ENCODE measurements around the gene MIEF1. TPM values are rescaled to one million over a fixed set of nuclear protein-coding genes. Genes with fewer than 3 reads are reported as not detected.
A peak's percentile ranks its signal among the peaks of the same experiment; 100 is the strongest.

Gene MIEF1
- total RNA-seq, 2 experiments from 2014 or later = 43.2 to 44.9 TPM

DNA sequence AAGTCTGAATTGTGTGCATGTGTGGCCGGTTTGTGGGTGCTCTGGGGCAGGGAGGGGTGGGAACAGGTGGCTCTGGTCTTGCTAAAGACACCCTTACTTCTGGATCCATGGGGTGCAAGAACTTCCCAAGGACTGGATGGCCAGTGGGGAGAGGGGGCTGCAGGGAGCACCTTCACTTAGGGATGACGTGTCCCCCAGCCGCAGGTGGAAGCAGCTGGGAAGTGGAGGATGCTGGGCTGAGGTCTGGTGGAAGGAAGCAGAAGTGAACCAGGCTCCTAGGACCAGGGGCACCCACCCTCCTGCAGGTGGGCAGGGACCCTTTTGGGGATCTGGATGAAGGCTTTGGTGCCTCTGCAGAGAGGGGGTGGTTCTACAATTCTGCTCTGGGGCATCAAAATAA lies 9.9 kb upstream of the MIEF1 start:
- intact Hi-C loops (cut with DNase I, micrococcal nuclease) = loop anchor here (5.0 kb wide), 3 partner anchors 55 to 855 kb away; partner anchors contain the start of gene ADSL (in 1 of the 2)

DNA sequence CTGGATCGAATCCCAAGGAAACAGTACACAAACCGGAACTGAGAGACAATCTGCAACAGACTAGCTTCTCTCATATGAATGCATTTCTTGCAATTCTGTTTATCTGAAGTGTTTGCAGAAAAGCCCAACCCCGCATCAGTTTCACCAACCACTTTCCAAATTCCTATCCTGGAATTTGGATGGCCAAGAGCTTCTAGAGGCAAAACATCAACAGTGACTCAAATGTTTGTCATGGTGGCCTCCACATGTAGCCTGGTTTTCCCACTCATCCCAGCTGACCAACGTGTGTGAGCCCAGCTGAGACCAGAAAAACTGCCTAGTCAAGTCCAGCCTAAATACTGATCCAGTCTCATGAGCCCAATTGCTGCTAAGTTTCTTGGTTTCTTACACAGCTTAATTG lies 8.3 kb upstream of the MIEF1 start:
- intact Hi-C loops (cut with DNase I, micrococcal nuclease) = loop anchor here (1.0 to 5.0 kb wide), 4 partner anchors 36 to 854 kb away; partner anchors contain the start of gene ADSL (in 1 of the 2)
- Mint-ChIP-seq H3K9me3 (ENCODE audit: low read depth) (no peaks in the 10 kb centered on the region), H3K4me3 (no peak overlapping the region), H3K27ac (no peak overlapping the region), H3K27me3 (no peaks in the 10 kb centered on the region), H3K4me1 (peaks cover 17% of the 10 kb centered on the region), H3K36me3 (ENCODE audit: low read depth) (no peaks in the 10 kb centered on the region)
- ChIA-PET CTCF (interaction anchor here (0.6 to 6.1 kb wide), 19 partner anchors 9 to 546 kb away, joined by 3 to 100 read pairs (median 4); partner anchors contain the start of genes MIEF1 and TAB1), POLR2A (interaction anchor here (1.3 to 1.4 kb wide), 2 partner anchors 35 to 551 kb away, joined by 4 to 7 read pairs; no protein-coding TSS in a partner anchor)
- ATAC-seq (no peak), DNase-seq (no peak)

More for the DNA sequence above, 9.9 kb upstream of the MIEF1 start:
- peaks cover 12% of the 10 kb centered on the region for H3K4me1 Mint-ChIP-seq
- ChIA-PET CTCF (interaction anchor here (0.6 to 6.1 kb wide), 4 partner anchors 10 to 436 kb away, joined by 3 to 100 read pairs (median 4); partner anchors contain the start of gene MIEF1), POLR2A (interaction anchor here (0.9 kb wide), 1 partner anchor 30 kb away, joined by 3 read pairs; no protein-coding TSS in a partner anchor)
- H3K36me3 Mint-ChIP-seq (ENCODE audit: low read depth) = no peaks in the 10 kb centered on the region
- no peak overlapping the region for H3K27ac Mint-ChIP-seq
- DNase-seq (no peak), ATAC-seq (no peak)
- H3K27me3 Mint-ChIP-seq = no peaks in the 10 kb centered on the region
- H3K9me3 Mint-ChIP-seq (ENCODE audit: low read depth) = no peaks in the 10 kb centered on the region
- H3K4me3 Mint-ChIP-seq = no peak overlapping the region

DNA sequence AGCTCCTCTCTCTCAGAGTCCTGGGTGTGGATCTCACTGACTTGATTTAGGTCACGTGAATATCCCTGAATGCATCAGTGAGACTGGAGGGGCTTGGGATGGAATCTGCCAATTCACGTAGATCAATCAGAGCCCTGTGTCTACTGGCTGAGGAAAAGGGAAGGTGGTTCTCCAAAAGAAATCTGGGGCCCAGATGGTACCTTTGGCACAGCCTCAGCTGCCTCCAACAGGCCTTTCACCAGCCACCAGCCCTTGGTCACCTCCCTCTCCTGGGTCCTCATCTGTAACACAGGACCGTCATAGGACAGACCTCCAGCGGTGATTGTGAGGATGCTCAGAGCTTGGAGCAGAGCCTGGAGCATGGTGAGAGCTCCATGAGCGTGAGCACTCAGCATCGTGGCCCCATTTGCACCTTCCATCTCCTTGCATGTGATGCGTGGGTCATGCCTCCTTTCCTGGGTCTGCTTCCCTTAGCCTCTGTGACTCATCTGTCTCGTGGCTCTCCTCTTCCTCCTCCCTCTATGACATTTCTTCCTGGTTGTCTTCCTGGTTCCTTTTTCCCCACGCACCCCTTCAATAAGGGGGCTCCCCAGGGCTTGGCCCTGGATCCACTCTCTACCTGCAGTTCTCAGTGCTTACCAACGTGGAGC lies 7.5 kb upstream of the MIEF1 start:
- Mint-ChIP-seq H3K9me3 (ENCODE audit: low read depth) (no peaks in the 10 kb centered on the region), H3K27me3 (no peaks in the 10 kb centered on the region), H3K36me3 (ENCODE audit: low read depth) (no peaks in the 10 kb centered on the region), H3K27ac (no peak overlapping the region), H3K4me3 (no peak overlapping the region), H3K4me1 (peaks cover 17% of the 10 kb centered on the region)
- POLR2A ChIA-PET = interaction anchor here (1.3 to 1.4 kb wide), 2 partner anchors 34 to 550 kb away, joined by 4 to 7 read pairs; no protein-coding TSS in a partner anchor
- intact Hi-C loops (cut with DNase I, micrococcal nuclease) = loop anchor here (5.0 kb wide), 3 partner anchors 57 to 853 kb away; partner anchors contain the start of gene ADSL (in 1 of the 2)
- DNase-seq = no peak
- no peak for ATAC-seq
- CTCF ChIA-PET = interaction anchor here (0.5 to 6.1 kb wide), 15 partner anchors 8 to 824 kb away, joined by 3 to 100 read pairs (median 4); partner anchors contain the start of gene MIEF1

DNA sequence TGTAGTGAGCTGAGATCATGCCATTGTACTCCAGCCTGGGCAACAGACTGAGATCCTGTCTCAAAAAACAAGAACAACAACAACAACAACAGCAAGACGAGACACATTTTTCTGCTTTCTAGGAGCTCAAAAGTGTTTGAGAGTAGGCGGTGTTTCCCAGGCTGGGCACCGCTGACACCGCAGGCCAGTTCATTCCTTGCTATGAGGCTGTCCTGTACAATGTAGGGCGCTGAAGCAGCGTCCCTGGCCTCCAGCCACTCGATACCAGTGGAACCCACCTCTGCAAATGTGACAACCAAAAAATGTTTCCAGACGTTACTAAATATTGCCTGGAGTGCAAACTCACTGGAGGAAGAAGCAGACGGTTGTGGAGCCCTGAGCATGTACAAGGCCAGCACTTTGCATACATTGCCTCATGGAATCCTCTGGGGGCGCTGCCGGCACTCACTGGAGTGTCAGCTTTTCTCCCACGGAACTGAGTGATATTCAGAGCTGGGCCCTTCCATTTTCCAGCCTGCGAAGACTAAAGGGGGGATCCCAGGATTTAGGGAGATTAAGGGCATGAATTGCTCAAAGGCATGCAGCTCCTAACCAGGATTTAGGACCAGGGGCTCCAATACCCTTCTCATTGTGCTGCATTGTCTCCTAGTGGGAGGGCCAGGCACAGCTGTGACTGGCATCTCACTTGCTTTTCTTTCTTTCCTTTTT lies 5.8 kb upstream of the MIEF1 start:
- DNase-seq = peak; percentile 85
- H3K9me3 Mint-ChIP-seq (ENCODE audit: low read depth) = no peaks in the 10 kb centered on the region
- no peak overlapping the region for H3K4me3 Mint-ChIP-seq
- no peak overlapping the region for H3K27ac Mint-ChIP-seq
- peak; percentile 89 for ATAC-seq
- intact Hi-C loops (cut with DNase I, micrococcal nuclease) = loop anchor here in 1 of 2 experiments (1.0 kb wide), 1 partner anchor 540 kb away; no protein-coding TSS in a partner anchor
- CTCF ChIA-PET = interaction anchor here (0.5 to 3.2 kb wide), 29 partner anchors 9 to 1157 kb away, joined by 3 to 50 read pairs (median 4); partner anchors contain the start of genes RPS19BP1 and TAB1
- no peaks in the 10 kb centered on the region for H3K27me3 Mint-ChIP-seq
- POLR2A ChIA-PET = interaction anchor here (0.7 to 1.0 kb wide), 2 partner anchors 24 to 176 kb away, joined by 3 to 6 read pairs; partner anchors contain the start of gene ATF4
- H3K4me1 Mint-ChIP-seq = peaks cover 13% of the 10 kb centered on the region
- no peaks in the 10 kb centered on the region for H3K36me3 Mint-ChIP-seq (ENCODE audit: low read depth)

DNA sequence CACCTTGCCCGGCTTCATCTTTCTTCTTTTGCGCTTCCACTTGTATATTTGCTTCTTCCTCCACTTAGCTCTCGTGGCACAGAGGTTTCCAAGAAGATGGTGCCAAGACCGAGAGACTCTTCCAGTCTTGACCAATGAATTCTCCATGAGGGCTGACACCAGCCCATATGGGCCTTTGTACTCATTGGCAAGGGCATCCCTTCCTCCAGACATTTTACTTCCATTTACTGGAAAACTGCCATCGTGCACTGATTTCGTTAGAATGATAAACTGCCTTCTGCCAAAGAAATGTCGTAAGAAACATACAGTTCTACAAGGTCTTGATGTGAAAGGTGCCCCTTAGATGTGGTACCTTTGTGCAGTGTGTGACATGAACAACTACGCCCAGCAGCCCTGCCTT lies 4.7 kb upstream of the MIEF1 start:
- no peak overlapping the region for H3K27ac Mint-ChIP-seq
- no peak for DNase-seq
- no peaks in the 10 kb centered on the region for H3K27me3 Mint-ChIP-seq
- ChIA-PET POLR2A (interaction anchor here (1.2 kb wide), 1 partner anchor 27 kb away, joined by 5 read pairs; no protein-coding TSS in a partner anchor), CTCF (interaction anchor here (0.6 to 3.2 kb wide), 8 partner anchors 15 to 876 kb away, joined by 4 to 50 read pairs (median 8); partner anchors contain the start of gene RPS19BP1)
- peaks cover 2% of the 10 kb centered on the region for H3K36me3 Mint-ChIP-seq (ENCODE audit: low read depth)
- H3K9me3 Mint-ChIP-seq (ENCODE audit: low read depth) = no peaks in the 10 kb centered on the region
- no peak for ATAC-seq
- no peak overlapping the region for H3K4me3 Mint-ChIP-seq
- intact Hi-C loops (cut with DNase I, micrococcal nuclease) = no loop called here
- peaks cover 17% of the 10 kb centered on the region for H3K4me1 Mint-ChIP-seq

DNA sequence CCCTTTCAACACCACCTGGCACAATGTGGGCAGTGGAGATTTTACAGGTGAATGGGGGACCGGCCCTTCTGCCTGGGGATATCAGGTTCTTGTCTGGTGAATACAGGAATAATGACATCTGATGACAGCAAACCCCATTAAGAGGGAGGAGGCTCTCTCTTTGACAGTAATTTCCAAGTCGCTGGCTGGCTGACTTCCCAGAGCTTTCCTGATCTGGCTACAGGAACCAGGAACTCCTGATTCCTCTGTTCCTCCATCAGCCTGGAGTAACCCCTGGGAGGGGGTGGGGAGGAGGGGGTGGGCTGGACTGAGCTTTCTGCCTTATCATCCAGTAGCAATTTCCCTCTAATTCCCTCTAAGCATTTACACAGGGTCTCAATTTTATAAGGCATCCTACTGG lies 3.7 kb upstream of the MIEF1 start:
- H3K27ac Mint-ChIP-seq = no peak overlapping the region
- intact Hi-C loops (cut with DNase I, micrococcal nuclease) = no loop called here
- CTCF ChIA-PET = interaction anchor here (1.0 to 3.2 kb wide), 4 partner anchors 16 to 178 kb away, joined by 3 to 50 read pairs (median 6); partner anchors contain the start of genes ATF4, RPL3 and RPS19BP1
- POLR2A ChIA-PET = interaction anchor here (0.9 to 1.2 kb wide), 2 partner anchors 22 to 26 kb away, joined by 3 to 5 read pairs; partner anchors contain the start of gene ATF4
- ATAC-seq (no peak), DNase-seq (no peak)
- no peaks in the 10 kb centered on the region for H3K9me3 Mint-ChIP-seq (ENCODE audit: low read depth)
- no peak overlapping the region for H3K4me3 Mint-ChIP-seq
- no peaks in the 10 kb centered on the region for H3K27me3 Mint-ChIP-seq
- peaks cover 17% of the 10 kb centered on the region for H3K4me1 Mint-ChIP-seq
- H3K36me3 Mint-ChIP-seq (ENCODE audit: low read depth) = peaks cover 5% of the 10 kb centered on the region

DNA sequence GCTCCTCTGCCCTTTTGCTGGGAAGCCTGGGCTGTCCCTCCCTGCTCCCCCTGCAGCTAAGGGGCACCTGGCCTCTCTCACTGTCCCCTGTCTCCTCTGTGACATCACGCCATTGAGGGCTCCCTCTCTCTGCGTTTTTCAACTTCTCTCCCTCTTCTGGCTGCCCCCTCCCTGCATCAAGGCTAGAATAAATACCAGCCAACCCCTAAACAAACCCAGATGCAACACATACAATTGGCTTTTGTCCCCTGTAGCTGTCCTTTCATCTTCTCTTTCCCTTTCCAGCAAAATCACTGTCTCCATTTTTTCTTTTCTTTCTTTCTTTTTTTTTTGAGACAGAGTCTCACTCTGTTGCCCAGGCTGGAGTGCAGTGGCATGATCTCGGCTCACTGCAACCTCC lies 3.3 kb upstream of the MIEF1 start:
- ATAC-seq (no peak), DNase-seq (no peak)
- intact Hi-C loops (cut with DNase I, micrococcal nuclease) = no loop called here
- peaks cover 22% of the 10 kb centered on the region for H3K4me1 Mint-ChIP-seq
- H3K36me3 Mint-ChIP-seq (ENCODE audit: low read depth) = peaks cover 10% of the 10 kb centered on the region
- no peak overlapping the region for H3K27ac Mint-ChIP-seq
- ChIA-PET CTCF (interaction anchor here (0.6 to 3.2 kb wide), 4 partner anchors 21 to 386 kb away, joined by 3 to 50 read pairs (median 4); partner anchors contain the start of genes ATF4, RPL3 and RPS19BP1), POLR2A (interaction anchor here (0.9 kb wide), 1 partner anchor 21 kb away, joined by 3 read pairs; the partner anchor contains the start of gene ATF4)
- no peaks in the 10 kb centered on the region for H3K27me3 Mint-ChIP-seq
- no peak overlapping the region for H3K4me3 Mint-ChIP-seq
- no peaks in the 10 kb centered on the region for H3K9me3 Mint-ChIP-seq (ENCODE audit: low read depth)

DNA sequence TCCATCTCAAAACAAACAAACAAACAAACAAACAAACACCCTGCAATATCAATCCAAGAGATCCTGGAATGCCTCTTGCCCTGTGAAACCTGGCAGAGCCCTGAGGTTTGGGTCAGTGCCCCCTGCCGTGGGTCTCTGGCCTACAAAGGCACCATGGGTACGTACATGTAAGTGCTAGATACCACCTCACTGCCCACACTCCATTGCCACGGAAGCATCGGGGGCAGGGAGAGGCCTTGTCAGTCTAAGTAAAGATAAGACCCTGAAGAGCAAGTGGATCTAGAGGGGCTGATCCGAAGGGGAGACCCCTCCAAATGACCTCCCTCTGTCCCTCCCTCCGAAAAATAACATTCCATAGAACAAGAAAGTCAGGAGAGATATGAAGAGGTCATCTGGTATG lies 2.0 kb upstream of the MIEF1 start:
- Mint-ChIP-seq H3K9me3 (ENCODE audit: low read depth) (no peaks in the 10 kb centered on the region), H3K36me3 (ENCODE audit: low read depth) (peaks cover 16% of the 10 kb centered on the region), H3K27me3 (no peaks in the 10 kb centered on the region), H3K4me3 (no peak overlapping the region), H3K27ac (no peak overlapping the region), H3K4me1 (peaks cover 26% of the 10 kb centered on the region)
- intact Hi-C loops (cut with DNase I, micrococcal nuclease) = loop anchor here in 1 of 2 experiments (5.0 kb wide), 1 partner anchor 928 kb away; the partner anchor contains the start of gene DMC1
- ATAC-seq = no peak
- no peak for DNase-seq
- POLR2A ChIA-PET = no interaction called here
- CTCF ChIA-PET = interaction anchor here (0.7 kb wide), 1 partner anchor 215 kb away, joined by 3 read pairs; no protein-coding TSS in a partner anchor

DNA sequence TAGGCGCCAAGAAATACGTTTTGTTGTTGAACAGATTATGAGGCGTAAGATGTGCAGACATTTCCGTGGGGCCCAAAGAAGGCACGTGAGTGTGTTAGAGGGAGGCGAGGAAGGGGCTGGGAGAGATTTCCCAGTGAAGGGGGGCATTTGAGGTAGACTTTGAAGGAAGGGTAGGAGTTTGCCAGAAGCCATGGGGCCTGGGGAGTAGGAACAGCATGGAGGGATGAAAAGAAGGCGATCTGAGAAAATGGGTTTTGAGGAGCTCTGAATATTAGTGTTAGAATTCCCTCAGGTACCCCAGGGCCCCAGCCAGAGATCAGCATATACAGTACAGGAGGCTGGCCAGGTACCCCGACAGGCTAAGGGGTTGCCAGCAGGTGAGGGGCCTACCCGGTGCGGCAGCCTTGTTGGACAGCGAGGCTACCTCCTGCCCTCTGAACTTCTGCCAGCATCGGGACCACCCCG lies 414 bp upstream of the MIEF1 start:
- no peaks in the 10 kb centered on the region for H3K27me3 Mint-ChIP-seq
- intact Hi-C loops (cut with DNase I, micrococcal nuclease) = loop anchor here (1.0 to 5.0 kb wide), 10 partner anchors 11 to 929 kb away; partner anchors contain the start of genes RPS19BP1 (in 2 of the 2), ADSL (in 1 of the 2), ATF4 (in 1 of the 2) and CBX7 (in 1 of the 2)
- DNase-seq (no peak), ATAC-seq (no peak)
- ChIA-PET CTCF (interaction anchor here (0.6 to 2.7 kb wide), 11 partner anchors 8 to 102 kb away, joined by 3 to 16 read pairs (median 5); partner anchors contain the start of genes ATF4 and TAB1), POLR2A (interaction anchor here (0.6 to 2.0 kb wide), 11 partner anchors 11 to 441 kb away, joined by 3 to 25 read pairs (median 5); partner anchors contain the start of genes ATF4, RPL3 and TAB1)
- peaks cover 31% of the 10 kb centered on the region for H3K36me3 Mint-ChIP-seq (ENCODE audit: low read depth)
- peak overlapping the region; percentile 94 for H3K27ac Mint-ChIP-seq
- peak overlapping the region; percentile 76 for H3K4me3 Mint-ChIP-seq
- peaks cover 34% of the 10 kb centered on the region for H3K4me1 Mint-ChIP-seq
- no peaks in the 10 kb centered on the region for H3K9me3 Mint-ChIP-seq (ENCODE audit: low read depth)

DNA sequence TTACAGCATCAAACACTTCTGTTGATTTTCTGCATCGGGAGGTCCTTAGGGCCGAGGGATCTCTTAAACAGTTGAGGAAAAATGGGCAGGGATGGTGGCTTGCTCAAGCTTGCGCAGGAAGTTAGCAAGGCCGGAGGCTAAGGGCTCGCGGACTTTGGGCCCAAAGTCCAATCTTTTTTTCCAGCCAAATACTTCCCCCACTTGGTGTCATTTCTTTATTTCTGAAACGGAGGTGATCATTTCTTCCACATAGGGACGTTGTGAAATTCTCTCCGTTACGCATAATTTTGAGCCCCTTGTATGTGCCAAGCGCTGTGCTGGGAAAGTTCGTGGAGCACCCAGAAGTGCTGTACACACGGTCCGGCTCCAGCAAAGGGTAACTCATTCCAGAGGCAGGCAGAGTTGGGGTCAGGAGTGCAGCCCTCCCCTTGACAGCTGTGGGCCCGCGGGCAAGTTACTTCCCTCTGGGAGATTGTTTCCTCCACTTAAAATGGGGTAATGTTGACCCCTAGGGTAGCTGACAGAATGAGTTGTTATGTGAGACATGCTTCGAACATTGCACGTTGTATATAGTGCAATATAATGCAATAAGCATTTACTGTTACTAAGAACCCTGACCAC lies 809 bp downstream of the MIEF1 start:
- H3K9me3 Mint-ChIP-seq (ENCODE audit: low read depth) = no peaks in the 10 kb centered on the region
- POLR2A ChIA-PET = interaction anchor here (1.0 to 2.0 kb wide), 3 partner anchors 18 to 183 kb away, joined by 6 to 25 read pairs (median 15); partner anchors contain the start of genes ATF4 and RPL3
- H3K4me1 Mint-ChIP-seq = peaks cover 31% of the 10 kb centered on the region
- H3K36me3 Mint-ChIP-seq (ENCODE audit: low read depth) = peaks cover 35% of the 10 kb centered on the region
- DNase-seq (no peak), ATAC-seq (no peak)
- intact Hi-C loops (cut with DNase I, micrococcal nuclease) = loop anchor here (1.0 to 5.0 kb wide), 10 partner anchors 13 to 931 kb away; partner anchors contain the start of genes RPS19BP1 (in 2 of the 2), ADSL (in 1 of the 2), ATF4 (in 1 of the 2) and CBX7 (in 1 of the 2)
- H3K27me3 Mint-ChIP-seq = no peaks in the 10 kb centered on the region
- H3K27ac Mint-ChIP-seq = peak overlapping the region; percentile 84
- CTCF ChIA-PET = interaction anchor here (1.1 to 2.7 kb wide), 7 partner anchors 9 to 31 kb away, joined by 3 to 10 read pairs (median 7); no protein-coding TSS in a partner anchor
- peak overlapping the region; percentile 76 for H3K4me3 Mint-ChIP-seq

Data from activated CD4-positive, alpha-beta T cell treated with anti-CD3 and anti-CD28 coated beads for 36 hours (primary cell).